Uterine smooth muscle cell (primary cell): ENCODE data around the gene FKBP1B. TPM values are rescaled to one million over a fixed set of nuclear protein-coding genes. Genes with fewer than 3 reads are reported as not detected.

Source experiments
- total RNA-seq: library from RNA; depleted of rRNA; stranded (reverse); fragments of >200 nt; gene quantifications from 2 replicates; pipeline ENCODE4 v1.2.3, GENCODE V29; 2014

The FKBP1B gene
- total RNA-seq, result 6.6 and 10.9 TPM in 2 replicates

DNA sequence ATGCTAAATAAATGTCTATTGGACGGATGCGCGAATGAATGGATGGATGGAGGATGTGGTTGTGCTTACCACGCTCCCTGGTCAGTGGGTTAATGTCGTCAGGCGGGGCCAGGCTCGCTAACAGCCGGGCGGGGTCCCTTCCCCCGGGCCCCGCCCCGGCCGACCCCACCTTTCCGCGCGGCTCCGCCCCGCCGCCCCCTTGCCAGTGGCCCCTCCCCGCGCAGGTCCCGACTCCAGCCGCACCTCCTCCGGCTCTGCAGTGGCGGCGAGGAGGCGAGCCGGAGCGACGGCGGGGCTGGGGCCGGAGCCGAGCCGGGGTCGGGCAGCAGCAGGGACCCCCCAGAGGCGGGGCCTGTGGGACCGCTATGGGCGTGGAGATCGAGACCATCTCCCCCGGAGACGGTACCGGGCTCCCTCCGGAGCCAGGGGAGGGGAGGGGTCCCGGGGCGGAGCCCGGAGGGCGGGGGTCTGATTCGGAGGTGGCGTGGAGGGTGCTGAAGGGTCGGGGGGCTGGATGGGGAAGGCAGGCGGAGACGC lies at the start of gene FKBP1B:
FKBP1B (plus strand) TSS at position 257 of the 537 bp plus-strand sequence; CDS start at position 366, 109 bp downstream.

DNA sequence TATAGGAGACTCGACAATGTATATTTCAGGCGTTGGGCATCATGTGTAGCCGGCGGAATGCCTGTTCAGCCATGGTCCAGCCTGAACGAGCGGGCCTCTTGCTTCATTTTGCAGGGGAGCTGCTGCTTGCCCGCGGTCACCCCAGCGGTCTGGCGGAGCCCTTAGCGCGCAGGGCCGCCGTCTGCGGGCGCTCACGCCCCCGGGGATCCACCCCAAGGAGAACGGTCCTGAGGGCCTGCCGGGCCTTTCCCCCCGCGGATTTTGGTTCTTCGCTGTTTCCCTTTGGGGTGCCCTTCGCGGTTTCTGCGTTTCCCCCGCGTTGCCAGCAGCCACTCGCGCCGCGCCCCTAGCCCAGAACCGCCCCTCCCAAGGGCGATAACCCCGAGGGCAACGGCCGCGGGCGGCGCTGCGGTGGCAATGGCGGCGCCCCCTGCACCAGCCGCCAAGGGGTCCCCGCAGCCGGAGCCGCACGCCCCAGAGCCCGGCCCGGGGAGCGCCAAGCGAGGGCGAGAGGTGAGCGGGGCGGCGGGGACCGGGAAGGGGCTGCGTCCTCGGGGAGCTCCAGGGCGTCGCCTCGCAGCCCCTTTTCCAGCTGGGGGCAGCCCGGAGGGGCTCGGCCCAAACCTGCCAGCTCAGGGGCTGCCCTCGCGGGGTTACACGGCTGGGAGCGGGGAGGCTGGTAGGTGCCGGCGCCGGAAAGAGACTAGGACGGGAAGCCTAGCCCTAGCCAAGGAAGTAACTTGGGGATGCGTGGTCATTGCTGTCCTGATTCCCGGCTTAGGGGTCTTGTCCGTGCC lies 39.7 kb upstream of the FKBP1B start, which contains the start of gene MFSD2B:
MFSD2B (plus strand) TSS at position 406 of the 797 bp plus-strand sequence; CDS start at position 418, 12 bp downstream.

DNA sequence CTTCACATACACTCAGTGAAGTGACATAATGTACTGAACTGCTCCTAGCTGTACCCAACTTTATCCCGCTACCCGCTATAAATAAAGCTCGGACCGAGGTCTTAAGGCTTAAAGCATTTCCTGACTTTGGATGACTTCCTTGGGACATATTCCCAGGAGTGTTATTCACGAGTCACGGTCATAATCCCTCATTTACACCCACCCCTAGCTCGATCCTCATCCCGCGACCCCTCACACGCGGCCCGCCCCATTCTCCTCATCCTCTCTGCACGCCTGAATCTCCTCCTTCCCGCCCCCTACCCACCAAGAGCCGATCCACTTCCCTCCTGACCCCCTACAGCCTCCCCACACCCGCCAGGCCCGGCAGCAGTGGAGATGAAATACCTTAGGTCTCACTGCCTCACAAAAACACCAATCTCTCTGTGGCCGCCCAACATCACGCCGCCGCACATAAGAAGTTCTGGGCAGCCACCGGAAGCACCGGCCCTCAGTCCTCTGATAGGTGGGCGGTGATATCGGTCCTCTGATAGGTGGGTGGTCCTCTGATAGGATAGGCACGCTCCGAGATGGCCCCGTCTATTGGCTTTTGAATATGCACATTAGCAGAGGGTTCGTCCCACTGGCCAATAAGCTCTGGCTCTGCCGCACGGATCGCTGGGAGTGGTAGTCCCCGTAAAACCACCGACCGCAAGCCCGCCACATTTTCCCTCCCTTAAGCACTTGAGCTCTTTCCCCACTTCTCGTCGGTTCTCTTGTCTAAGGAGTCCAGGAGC lies 2.4 kb upstream of the FKBP1B start, which contains the start of gene WDCP:
WDCP (minus strand) TSS at position 462 of the 773 bp plus-strand sequence. CDS start 7,897 bp downstream, outside the sequence.

DNA sequence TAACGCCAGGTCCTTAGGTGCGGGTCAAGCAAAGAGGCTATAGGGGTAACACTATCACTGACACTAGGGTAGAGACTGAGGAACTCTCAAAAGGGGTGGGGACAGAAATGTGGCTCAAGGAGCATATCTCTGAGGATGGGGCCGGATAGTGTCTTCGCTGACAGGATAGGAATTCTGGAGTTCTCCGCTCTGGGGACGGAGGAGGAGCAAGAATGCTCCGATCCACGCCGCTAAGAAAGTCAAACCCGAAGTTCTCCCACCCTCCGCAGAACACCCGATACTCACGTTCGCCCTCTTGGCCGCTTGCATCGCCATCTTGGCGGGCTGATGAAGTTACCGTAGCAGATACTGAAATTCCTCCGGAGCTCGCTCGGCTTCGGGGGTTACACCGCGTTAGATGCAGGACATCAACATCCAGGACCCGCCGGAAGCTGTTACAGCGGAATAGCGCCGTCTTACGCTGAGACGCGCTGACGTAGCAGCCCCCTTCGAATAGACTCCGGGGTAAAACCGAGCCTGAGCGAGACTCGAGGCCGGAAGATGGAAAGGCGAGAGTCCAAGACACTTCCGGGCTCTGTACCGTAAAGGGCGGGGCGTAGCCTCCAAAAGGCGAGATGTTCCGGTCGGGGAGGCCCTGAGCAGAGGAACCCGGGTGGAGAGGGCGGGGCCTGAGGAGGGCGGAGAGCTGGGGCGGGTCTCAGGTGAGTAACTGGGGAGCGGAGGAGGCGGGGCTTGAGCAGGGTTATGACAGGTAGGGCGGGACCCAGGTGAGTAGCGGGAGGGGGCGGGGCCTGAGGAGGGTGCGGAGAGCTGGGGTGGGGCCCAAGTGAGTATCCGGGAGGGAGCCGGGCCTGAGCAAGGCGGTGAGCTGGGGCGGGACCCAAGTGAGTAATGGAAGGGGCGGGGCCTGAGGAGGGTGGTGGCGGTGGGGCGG lies 26.6 kb downstream of the FKBP1B start, which contains the start of gene SF3B6:
SF3B6 (minus strand) TSS at position 412 of the 934 bp plus-strand sequence; CDS start at position 315, 97 bp downstream.

DNA sequence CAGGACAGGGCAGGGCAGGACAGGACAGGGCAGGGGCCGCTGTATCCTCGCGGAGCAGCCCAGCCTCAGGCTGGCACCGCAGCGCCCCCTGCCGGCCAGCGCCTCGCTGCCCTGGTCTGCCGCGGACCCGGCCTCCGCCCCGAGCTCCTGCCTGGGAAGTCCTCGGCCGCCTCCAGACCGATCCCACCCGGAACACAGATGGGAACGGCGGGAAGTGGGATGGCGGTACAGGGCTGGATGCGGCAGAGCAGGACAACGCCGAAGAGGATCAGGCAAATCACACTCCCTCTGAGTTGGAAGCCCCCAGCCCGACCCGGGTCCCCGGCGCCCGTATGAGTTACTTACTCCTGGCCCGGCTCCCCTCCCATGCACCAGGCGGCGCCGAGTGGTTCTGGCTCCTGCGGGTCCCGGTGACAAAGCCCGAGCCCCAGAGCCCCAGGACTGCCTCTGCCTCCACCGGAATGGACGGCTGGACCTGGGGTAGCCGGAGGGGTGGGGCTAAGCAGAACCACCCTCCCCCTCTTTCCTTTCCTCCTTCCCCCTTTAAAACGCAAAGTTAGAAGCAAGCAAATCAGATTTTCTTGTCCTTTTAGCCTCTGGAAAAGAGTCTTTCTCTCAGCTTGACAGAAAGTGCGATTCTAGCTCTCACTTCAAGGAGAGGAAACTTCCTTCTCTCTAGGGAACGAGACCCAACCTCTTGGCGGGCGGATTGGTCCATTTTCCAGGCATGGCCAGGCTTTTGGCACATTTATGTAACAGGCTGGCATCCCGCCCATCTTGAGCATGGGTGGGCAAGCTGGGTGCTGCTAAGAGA lies 35.1 kb downstream of the FKBP1B start, which contains the start of gene TP53I3:
TP53I3 (minus strand) TSS at position 449 of the 814 bp plus-strand sequence. CDS start 508 bp downstream, outside the sequence.

Other genes with a start within 250 kb of the FKBP1B start
- 12.0 and 15.4 TPM in 2 replicates for gene ATAD2B, start 122.6 kb upstream of the FKBP1B start, total RNA-seq
- gene UBXN2A, start 109.3 kb upstream of the FKBP1B start, total RNA-seq, result 11.6 and 13.9 TPM in 2 replicates
- gene MFSD2B, start 39.7 kb upstream of the FKBP1B start, total RNA-seq, result under 0.01 and 0.11 TPM in 2 replicates
- gene WDCP, start 2.4 kb upstream of the FKBP1B start, total RNA-seq, result 9.0 and 12.1 TPM in 2 replicates
- 139 and 147 TPM in 2 replicates for gene SF3B6, start 26.6 kb downstream of the FKBP1B start, total RNA-seq
- gene TP53I3, start 35.1 kb downstream of the FKBP1B start, total RNA-seq, result 31.3 and 65.1 TPM in 2 replicates
- 0.33 and 0.62 TPM in 2 replicates for gene PFN4, start 73.6 kb downstream of the FKBP1B start, total RNA-seq
- gene FAM228B, start 73.7 kb downstream of the FKBP1B start, total RNA-seq, result 6.6 and 11.0 TPM in 2 replicates
- under 0.01 and 0.11 TPM in 2 replicates for gene FAM228A, start 125.3 kb downstream of the FKBP1B start, total RNA-seq